ENCODE data around the gene KRTAP5-8. TPM values are rescaled to one million over a fixed set of nuclear protein-coding genes. Genes with fewer than 3 reads are reported as not detected.

The KRTAP5-8 gene
- total and polyA plus RNA-seq, 9 of the 15 experiments (the other 6 are each of a cell fraction or from before 2014, with no cell fraction given) = not detected

DNA sequence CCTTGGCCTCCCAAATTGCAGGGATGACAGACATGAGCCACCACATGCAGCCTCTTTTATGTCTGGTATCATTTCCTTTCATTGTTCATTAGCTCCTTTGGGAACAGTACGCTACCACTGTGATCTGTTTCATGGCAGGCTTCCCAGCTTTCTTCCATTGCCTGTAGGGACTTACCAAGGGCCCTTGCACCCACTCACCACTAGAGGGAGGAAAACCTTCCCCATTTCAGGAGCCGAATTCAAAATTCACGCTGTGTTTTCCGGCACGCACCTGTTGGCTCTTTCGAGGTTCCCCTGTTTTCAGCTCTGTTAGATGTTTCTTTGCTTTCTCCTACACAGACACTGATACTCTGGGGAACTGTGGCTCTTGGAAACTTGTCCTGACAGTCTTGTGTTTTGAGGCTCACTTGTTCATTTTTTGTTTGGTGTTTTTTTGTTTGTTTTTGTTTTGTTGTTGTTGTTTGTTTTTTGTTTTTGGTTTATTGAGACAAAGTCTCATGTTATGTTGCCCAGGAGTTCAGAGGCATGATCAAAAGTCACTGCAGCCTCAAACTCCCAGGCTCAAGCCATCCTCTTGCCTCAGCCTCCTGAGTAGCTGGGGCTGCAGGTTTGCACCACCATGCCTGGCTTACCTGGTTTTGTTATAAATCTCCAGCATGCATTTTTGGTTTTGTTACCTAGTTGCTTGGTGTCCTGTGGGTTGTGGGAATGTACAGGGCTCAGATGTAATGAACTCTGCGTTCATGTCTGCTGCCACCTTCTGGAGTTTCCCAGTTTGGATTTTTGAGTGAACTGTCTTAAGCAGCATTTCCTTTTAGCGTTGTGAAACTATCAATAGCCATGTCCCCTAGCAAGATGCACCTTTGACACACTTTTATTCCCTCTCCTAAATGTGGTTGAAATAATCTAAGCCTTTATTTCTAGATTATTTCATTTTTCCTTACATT, 42.5 kb downstream of the KRTAP5-8 start (continued):
- TF ChIP-seq, protein P1, sequence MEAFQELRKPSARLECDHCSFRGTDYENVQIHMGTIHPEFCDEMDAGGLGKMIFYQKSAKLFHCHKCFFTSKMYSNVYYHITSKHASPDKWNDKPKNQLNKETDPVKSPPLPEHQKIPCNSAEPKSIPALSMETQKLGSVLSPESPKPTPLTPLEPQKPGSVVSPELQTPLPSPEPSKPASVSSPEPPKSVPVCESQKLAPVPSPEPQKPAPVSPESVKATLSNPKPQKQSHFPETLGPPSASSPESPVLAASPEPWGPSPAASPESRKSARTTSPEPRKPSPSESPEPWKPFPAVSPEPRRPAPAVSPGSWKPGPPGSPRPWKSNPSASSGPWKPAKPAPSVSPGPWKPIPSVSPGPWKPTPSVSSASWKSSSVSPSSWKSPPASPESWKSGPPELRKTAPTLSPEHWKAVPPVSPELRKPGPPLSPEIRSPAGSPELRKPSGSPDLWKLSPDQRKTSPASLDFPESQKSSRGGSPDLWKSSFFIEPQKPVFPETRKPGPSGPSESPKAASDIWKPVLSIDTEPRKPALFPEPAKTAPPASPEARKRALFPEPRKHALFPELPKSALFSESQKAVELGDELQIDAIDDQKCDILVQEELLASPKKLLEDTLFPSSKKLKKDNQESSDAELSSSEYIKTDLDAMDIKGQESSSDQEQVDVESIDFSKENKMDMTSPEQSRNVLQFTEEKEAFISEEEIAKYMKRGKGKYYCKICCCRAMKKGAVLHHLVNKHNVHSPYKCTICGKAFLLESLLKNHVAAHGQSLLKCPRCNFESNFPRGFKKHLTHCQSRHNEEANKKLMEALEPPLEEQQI (IDR thresholded peaks at IDR 0.05) = no peak
- TF ChIP-seq, protein P2, sequence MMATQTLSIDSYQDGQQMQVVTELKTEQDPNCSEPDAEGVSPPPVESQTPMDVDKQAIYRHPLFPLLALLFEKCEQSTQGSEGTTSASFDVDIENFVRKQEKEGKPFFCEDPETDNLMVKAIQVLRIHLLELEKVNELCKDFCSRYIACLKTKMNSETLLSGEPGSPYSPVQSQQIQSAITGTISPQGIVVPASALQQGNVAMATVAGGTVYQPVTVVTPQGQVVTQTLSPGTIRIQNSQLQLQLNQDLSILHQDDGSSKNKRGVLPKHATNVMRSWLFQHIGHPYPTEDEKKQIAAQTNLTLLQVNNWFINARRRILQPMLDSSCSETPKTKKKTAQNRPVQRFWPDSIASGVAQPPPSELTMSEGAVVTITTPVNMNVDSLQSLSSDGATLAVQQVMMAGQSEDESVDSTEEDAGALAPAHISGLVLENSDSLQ (IDR thresholded peaks at IDR 0.05) = no peak
- TF ChIP-seq, protein P3, sequence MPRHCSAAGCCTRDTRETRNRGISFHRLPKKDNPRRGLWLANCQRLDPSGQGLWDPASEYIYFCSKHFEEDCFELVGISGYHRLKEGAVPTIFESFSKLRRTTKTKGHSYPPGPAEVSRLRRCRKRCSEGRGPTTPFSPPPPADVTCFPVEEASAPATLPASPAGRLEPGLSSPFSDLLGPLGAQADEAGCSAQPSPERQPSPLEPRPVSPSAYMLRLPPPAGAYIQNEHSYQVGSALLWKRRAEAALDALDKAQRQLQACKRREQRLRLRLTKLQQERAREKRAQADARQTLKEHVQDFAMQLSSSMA (CRISPR knock-in tag; IDR thresholded peaks at IDR 0.05) = no peak
- TF ChIP-seq ZNF165 (CRISPR knock-in tag; IDR thresholded peaks at IDR 0.05; ENCODE audit: borderline replicate concordance) (no peak), HDGF (IDR thresholded peaks at IDR 0.05) (no peak), JUN (IDR thresholded peaks at IDR 0.05; ENCODE audit: borderline replicate concordance, low read depth, low read length) (no peak), JUN (CRISPR knock-in tag; IDR thresholded peaks at IDR 0.05; ENCODE audit: borderline replicate concordance) (no peak), FOXA3 (CRISPR knock-in tag; conservative IDR thresholded peaks at IDR 0.05 in 1 of 2, IDR thresholded peaks at IDR 0.05 in 1 of 2) (no peak), PRMT5 (CRISPR knock-in tag; IDR thresholded peaks at IDR 0.05) (no peak), L3MBTL2 (IDR thresholded peaks at IDR 0.05) (peak; percentile 92), TRIM28 (IDR thresholded peaks at IDR 0.05) (no peak), MAFF (IDR thresholded peaks at IDR 0.05; ENCODE audit: low read length) (no peak), CBFB (CRISPR knock-in tag; IDR thresholded peaks at IDR 0.05) (no peak), YY1 (IDR thresholded peaks at IDR 0.05; ENCODE audit: borderline replicate concordance in 1 of 3, control insufficient read depth in 1 of 3, extremely low read depth in 1 of 3, insufficient read depth in 3 of 3, insufficient read length in 1 of 3, insufficient replicate concordance in 2 of 3, low read depth in 1 of 3, low read length in 2 of 3) (peak in 1 of 3 experiments; percentile 18), U2AF1 (optimal IDR thresholded peaks at IDR 0.05; ENCODE audit: low read depth, low read length) (no peak)
- TF ChIP-seq, protein P4, sequence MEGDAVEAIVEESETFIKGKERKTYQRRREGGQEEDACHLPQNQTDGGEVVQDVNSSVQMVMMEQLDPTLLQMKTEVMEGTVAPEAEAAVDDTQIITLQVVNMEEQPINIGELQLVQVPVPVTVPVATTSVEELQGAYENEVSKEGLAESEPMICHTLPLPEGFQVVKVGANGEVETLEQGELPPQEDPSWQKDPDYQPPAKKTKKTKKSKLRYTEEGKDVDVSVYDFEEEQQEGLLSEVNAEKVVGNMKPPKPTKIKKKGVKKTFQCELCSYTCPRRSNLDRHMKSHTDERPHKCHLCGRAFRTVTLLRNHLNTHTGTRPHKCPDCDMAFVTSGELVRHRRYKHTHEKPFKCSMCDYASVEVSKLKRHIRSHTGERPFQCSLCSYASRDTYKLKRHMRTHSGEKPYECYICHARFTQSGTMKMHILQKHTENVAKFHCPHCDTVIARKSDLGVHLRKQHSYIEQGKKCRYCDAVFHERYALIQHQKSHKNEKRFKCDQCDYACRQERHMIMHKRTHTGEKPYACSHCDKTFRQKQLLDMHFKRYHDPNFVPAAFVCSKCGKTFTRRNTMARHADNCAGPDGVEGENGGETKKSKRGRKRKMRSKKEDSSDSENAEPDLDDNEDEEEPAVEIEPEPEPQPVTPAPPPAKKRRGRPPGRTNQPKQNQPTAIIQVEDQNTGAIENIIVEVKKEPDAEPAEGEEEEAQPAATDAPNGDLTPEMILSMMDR (IDR thresholded peaks at IDR 0.05 in 2 of 3, conservative IDR thresholded peaks at IDR 0.05 in 1 of 3; ENCODE audit: insufficient read depth in 2 of 3, low read depth in 1 of 3, low read length in 3 of 3) = peak; percentile 82 to 85 (median 84)
- TF ChIP-seq, protein P5, sequence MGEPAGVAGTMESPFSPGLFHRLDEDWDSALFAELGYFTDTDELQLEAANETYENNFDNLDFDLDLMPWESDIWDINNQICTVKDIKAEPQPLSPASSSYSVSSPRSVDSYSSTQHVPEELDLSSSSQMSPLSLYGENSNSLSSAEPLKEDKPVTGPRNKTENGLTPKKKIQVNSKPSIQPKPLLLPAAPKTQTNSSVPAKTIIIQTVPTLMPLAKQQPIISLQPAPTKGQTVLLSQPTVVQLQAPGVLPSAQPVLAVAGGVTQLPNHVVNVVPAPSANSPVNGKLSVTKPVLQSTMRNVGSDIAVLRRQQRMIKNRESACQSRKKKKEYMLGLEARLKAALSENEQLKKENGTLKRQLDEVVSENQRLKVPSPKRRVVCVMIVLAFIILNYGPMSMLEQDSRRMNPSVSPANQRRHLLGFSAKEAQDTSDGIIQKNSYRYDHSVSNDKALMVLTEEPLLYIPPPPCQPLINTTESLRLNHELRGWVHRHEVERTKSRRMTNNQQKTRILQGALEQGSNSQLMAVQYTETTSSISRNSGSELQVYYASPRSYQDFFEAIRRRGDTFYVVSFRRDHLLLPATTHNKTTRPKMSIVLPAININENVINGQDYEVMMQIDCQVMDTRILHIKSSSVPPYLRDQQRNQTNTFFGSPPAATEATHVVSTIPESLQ (CRISPR knock-in tag; IDR thresholded peaks at IDR 0.05) = no peak
